HEK293 (cell line): Measurements from ENCODE around the gene SULT4A1.

ENCODE experiments used
- CTCF ChIA-PET: fragments of 350-600 bp; formaldehyde crosslinking; extraction: SDS; loops from one replicate; lab custom pipeline; 2021; ENCODE audit warnings: antibody characterized with exemption; lab: Yijun Ruan, JAX
- POLR2A ChIA-PET: fragments of 300-600 bp; formaldehyde crosslinking; extraction: SDS; loops from one replicate; lab custom pipeline; 2020; ENCODE audit warnings: antibody characterized with exemption, inconsistent platforms; lab: Yijun Ruan, JAX
- H3K27ac ChIP-seq: fragments of 200-500 bp; sonication (Bioruptor generic); 2 replicates; pipeline ENCODE4 v1.5.1; 2014; ENCODE audit warnings: low read depth, low read length, control low read depth, inconsistent platforms; ENCODE audit errors: extremely low read depth
- H3K36me3 ChIP-seq, 2 experiments: fragments of 200-500 bp in 1 of 2; sonication (Bioruptor generic) in 1 of 2; 1 replicate in 1 of 2; 2 replicates in 1 of 2; pipeline ENCODE4 v1.5.1; 2014 to 2017; ENCODE audit warnings: inconsistent platforms in 2 of 2, low read length in 2 of 2; ENCODE audit not compliant: control insufficient read depth in 2 of 2, insufficient read depth in 1 of 2
- H3K4me1 ChIP-seq: fragments of 200-500 bp; sonication (Bioruptor generic); 2 replicates; pipeline ENCODE4 v1.5.1; 2014; ENCODE audit warnings: mild to moderate bottlenecking, low read length, inconsistent platforms; ENCODE audit not compliant: control insufficient read depth, insufficient read depth
- H3K4me3 ChIP-seq: 2 replicates; pipeline ENCODE4 v1.5.1; 2011; ENCODE audit warnings: low read depth, mild to moderate bottlenecking, control low read depth, low read length, moderate library complexity
- H3K9me3 ChIP-seq: fragments of 200-500 bp; sonication (Bioruptor generic); 2 replicates; pipeline ENCODE4 v1.5.1; 2014; ENCODE audit warnings: low read depth, low read length, inconsistent platforms; ENCODE audit not compliant: control insufficient read depth, insufficient read depth
- FEZF1 ChIP-seq: fragments of 450-650 bp; formaldehyde crosslinking; IDR thresholded peaks from 2 replicates; pipeline ENCODE4 v1.5.1; 2016; ENCODE audit warnings: missing biosample characterization, missing genetic modification characterization
- MZF1 ChIP-seq: fragments of 450-650 bp; formaldehyde crosslinking; IDR thresholded peaks from 2 replicates; pipeline ENCODE4 v1.5.1; 2017; ENCODE audit warnings: missing biosample characterization, missing genetic modification characterization, borderline replicate concordance
- ZBTB11 ChIP-seq: fragments of 450-650 bp; formaldehyde crosslinking; conservative IDR thresholded peaks from 2 replicates; pipeline ENCODE4 v1.5.1; 2016; ENCODE audit warnings: low read depth, missing biosample characterization, missing genetic modification characterization
- ZIC2 ChIP-seq: fragments of 450-650 bp; formaldehyde crosslinking; IDR thresholded peaks from 2 replicates; pipeline ENCODE4 v1.5.1; 2016; ENCODE audit warnings: missing biosample characterization, missing genetic modification characterization
- ZNF155 ChIP-seq: fragments of 450-650 bp; formaldehyde crosslinking; IDR thresholded peaks from 2 replicates; pipeline ENCODE4 v1.5.1; 2016; ENCODE audit warnings: missing biosample characterization, missing genetic modification characterization
- ZNF341 ChIP-seq: fragments of 450-650 bp; formaldehyde crosslinking; IDR thresholded peaks from 2 replicates; pipeline ENCODE4; 2016; ENCODE audit warnings: low read depth, missing biosample characterization, missing genetic modification characterization
- ZNF473 ChIP-seq: fragments of 450-650 bp; formaldehyde crosslinking; IDR thresholded peaks from 2 replicates; pipeline ENCODE4 v1.5.1; 2017; ENCODE audit warnings: missing biosample characterization, missing genetic modification characterization
- ZNF529 ChIP-seq: fragments of 450-650 bp; formaldehyde crosslinking; IDR thresholded peaks from 2 replicates; pipeline ENCODE4 v1.5.1; 2017; ENCODE audit warnings: missing genetic modification characterization, missing biosample characterization; ENCODE audit not compliant: insufficient replicate concordance
- ZNF549 ChIP-seq: fragments of 450-650 bp; IDR thresholded peaks from 2 replicates; pipeline ENCODE4 v1.5.1; 2018; ENCODE audit warnings: missing biosample characterization, missing genetic modification characterization, mild to moderate bottlenecking, inconsistent platforms, moderate library complexity
- ZNF555 ChIP-seq: fragments of 450-650 bp; formaldehyde crosslinking; conservative IDR thresholded peaks from 2 replicates; pipeline ENCODE4 v1.5.1; 2017; ENCODE audit warnings: missing biosample characterization, mild to moderate bottlenecking, missing genetic modification characterization, inconsistent platforms
- ZNF571 ChIP-seq: fragments of 450-650 bp; formaldehyde crosslinking; IDR thresholded peaks from 2 replicates; pipeline ENCODE4 v1.5.0; 2017; ENCODE audit warnings: missing biosample characterization, missing genetic modification characterization
- ZNF596 ChIP-seq: fragments of 450-650 bp; IDR thresholded peaks from 2 replicates; pipeline ENCODE4 v1.5.0; 2018; ENCODE audit warnings: missing biosample characterization, mild to moderate bottlenecking, missing genetic modification characterization, moderate library complexity
- ZNF629 ChIP-seq: fragments of 450-650 bp; formaldehyde crosslinking; IDR thresholded peaks from 2 replicates; pipeline ENCODE4 v1.5.1; 2017; ENCODE audit warnings: missing biosample characterization, missing genetic modification characterization
- ZSCAN23 ChIP-seq: fragments of 450-650 bp; formaldehyde crosslinking; IDR thresholded peaks from 2 replicates; pipeline ENCODE4 v1.5.1; 2016; ENCODE audit warnings: missing biosample characterization, missing genetic modification characterization
- TF ChIP-seq, protein P1 (sequence below): fragments of 450-650 bp; formaldehyde crosslinking; IDR thresholded peaks from 2 replicates; pipeline ENCODE4 v1.5.1; 2017; ENCODE audit warnings: missing biosample characterization, mild to moderate bottlenecking, missing genetic modification characterization, moderate library complexity
- TF ChIP-seq, protein P2 (sequence below): fragments of 450-650 bp; IDR thresholded peaks from 2 replicates; pipeline ENCODE4 v1.5.1; 2018; ENCODE audit warnings: missing biosample characterization, mild to moderate bottlenecking, missing genetic modification characterization
- TF ChIP-seq, protein P3 (sequence below): sonication (generic); formaldehyde crosslinking; IDR thresholded peaks from 2 replicates; pipeline ENCODE4 v1.8.1; 2022; ENCODE audit warnings: mild to moderate bottlenecking, moderate library complexity, missing genetic modification reagents
- TF ChIP-seq, protein P4 (sequence below): fragments of 450-650 bp; formaldehyde crosslinking; IDR thresholded peaks from 2 replicates; pipeline ENCODE4 v1.5.1; 2016; ENCODE audit warnings: missing biosample characterization, missing genetic modification characterization
- TF ChIP-seq, protein P5 (sequence below): fragments of 450-650 bp; formaldehyde crosslinking; IDR thresholded peaks from 2 replicates; pipeline ENCODE4 v1.5.1; 2016; ENCODE audit warnings: missing biosample characterization, missing genetic modification characterization

Gene SULT4A1

DNA sequence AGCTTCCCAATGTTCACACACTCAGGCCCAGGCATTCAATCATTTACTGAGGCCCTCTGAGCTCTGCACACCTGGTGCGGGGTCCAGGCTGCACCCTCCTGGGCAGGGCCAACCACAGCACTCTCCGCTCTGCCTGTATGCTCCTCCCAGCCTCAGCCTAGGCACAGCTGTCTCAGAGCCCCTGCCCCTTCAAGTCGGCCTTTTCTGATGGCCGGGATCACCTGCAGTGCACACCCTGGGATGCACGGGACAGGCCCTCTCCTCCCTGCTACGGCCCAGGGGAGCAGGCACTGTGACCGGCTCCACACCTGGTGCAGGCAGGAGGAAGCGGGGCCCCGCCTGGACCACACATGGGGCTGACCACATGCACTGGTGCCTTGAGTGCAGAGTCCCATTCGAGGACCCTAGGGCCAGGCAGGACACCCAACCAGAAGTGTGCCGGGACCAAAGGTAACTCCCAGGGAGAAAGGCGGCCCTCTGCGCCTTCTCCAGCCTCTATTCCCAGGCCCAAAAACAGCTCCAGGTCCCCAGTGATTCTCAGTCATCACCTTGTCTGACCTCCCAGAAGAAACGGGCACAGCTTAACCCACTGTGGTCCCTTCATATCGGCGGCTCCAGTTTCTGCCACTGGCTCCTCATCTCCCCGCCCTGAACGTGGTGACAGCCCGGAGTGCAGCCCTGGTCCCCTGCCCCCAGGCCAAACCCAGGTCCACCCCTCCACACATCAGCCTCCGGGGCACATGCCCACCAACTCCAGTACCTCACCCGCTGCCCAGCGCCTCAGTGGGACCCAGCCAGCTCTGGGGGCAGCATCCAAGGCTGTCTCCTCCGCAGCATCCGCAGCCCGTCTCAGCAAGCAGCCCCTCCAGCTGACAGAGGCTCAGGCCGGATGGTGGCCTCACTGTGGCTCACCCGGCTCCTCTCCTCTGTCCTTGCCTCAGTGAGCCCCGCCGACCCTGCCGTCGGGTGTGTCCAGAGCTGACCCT lies 17.5 kb downstream of the SULT4A1 start (continued):
- TF ChIP-seq FEZF1 (tag by site-specific recombination) (no peak), ZNF549 (tag by site-specific recombination) (no peak), ZNF629 (tag by site-specific recombination) (no peak), ZNF155 (tag by site-specific recombination) (no peak), ZNF555 (tag by site-specific recombination) (no peak), ZNF529 (tag by site-specific recombination) (no peak)

DNA sequence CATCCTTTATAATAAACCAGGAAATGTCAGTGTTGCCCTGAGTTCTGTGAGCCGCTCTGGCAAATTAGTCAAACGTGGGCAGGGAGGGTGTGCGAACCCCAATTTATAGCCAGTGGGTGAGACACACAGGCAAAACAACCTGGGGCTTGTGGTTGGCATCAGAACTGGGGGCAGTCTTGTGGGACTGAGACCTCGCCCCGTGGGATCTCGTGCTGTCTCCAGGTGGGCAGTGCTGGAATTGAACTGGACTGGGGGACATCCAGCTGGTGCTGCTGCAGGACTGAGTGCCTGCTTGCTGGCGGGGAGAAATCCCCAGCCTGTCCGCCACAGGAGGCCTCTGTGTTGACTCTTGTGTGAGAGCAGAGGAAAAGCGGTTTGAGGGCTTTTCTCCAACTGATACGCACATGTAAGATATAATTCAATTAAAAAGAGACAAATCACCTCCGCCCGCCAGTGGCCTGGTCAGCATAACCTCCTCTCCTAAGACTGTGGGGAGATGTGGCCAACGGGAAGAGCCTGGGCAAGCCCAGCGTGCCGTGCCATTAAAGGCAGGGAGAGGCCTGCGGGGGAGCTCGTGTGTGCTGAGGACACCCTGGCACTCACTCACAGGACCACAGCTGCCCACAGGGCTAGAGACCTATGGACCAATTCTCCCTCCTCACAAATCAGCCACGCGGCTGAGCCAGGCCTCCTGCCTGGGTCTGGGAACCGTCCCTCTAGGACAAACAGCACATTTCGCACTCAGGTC lies 18.4 kb downstream of the SULT4A1 start:
- Histone ChIP-seq H3K27ac (no peak overlapping the region), H3K9me3 (no peaks in the 10 kb centered on the region), H3K36me3 (peaks cover 0 to under 1% of the 10 kb centered on the region in 2 experiments; a peak in 1 of 3 replicates), H3K4me1 (no peaks in the 10 kb centered on the region), H3K4me3 (no peak overlapping the region)
- CTCF ChIA-PET = interaction anchor here (1.1 to 1.4 kb wide), 2 partner anchors 39 to 41 kb away, joined by 3 read pairs; no protein-coding TSS in a partner anchor
- peak; percentile 13; the same call in 1 of the 2 replicates for TF ChIP-seq ZIC2 (tag by site-specific recombination)
- no peak for TF ChIP-seq ZBTB11
- 0 out of 2 replicates have a peak, but pooled peaks have one; percentile 18 for TF ChIP-seq ZNF341 (tag by site-specific recombination)
- TF ChIP-seq, protein P1, sequence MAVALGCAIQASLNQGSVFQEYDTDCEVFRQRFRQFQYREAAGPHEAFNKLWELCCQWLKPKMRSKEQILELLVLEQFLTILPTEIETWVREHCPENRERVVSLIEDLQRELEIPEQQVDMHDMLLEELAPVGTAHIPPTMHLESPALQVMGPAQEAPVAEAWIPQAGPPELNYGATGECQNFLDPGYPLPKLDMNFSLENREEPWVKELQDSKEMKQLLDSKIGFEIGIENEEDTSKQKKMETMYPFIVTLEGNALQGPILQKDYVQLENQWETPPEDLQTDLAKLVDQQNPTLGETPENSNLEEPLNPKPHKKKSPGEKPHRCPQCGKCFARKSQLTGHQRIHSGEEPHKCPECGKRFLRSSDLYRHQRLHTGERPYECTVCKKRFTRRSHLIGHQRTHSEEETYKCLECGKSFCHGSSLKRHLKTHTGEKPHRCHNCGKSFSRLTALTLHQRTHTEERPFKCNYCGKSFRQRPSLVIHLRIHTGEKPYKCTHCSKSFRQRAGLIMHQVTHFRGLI = 0 out of 2 replicates have a peak, but pooled peaks have one; percentile 50
- POLR2A ChIA-PET = no interaction called here

DNA sequence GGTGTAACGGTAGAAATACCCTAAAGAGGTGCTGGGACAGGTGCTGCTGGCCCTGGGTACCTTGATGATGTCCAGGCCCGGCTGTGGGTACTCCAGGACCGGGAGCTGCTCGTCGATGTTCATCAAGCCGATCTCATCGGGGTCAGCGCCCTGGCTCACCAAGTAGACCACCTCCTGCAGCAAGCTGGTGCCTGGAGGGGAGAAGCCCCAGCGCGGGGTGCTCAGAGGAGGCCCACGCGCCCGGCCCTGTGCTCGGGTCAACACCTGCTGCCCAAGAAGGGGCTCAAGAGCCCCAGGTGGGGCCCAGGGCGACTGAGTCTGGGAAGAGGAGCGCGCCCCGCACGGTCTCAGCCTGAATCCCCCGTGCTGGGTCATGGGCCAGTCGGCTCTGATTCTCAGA lies 20.6 kb downstream of the SULT4A1 start:
- Histone ChIP-seq H3K4me1 (no peaks in the 10 kb centered on the region), H3K36me3 (peaks cover 0 to 23% of the 10 kb centered on the region in 2 experiments; a peak in 1 of 3 replicates), H3K27ac (no peak overlapping the region), H3K4me3 (no peak overlapping the region), H3K9me3 (no peaks in the 10 kb centered on the region)
- ChIA-PET CTCF (no interaction called here), POLR2A (interaction anchor here (1.0 kb wide), 1 partner anchor 30 kb away, joined by 3 read pairs; the partner anchor contains the start of gene EFCAB6)
- TF ChIP-seq, protein P2, sequence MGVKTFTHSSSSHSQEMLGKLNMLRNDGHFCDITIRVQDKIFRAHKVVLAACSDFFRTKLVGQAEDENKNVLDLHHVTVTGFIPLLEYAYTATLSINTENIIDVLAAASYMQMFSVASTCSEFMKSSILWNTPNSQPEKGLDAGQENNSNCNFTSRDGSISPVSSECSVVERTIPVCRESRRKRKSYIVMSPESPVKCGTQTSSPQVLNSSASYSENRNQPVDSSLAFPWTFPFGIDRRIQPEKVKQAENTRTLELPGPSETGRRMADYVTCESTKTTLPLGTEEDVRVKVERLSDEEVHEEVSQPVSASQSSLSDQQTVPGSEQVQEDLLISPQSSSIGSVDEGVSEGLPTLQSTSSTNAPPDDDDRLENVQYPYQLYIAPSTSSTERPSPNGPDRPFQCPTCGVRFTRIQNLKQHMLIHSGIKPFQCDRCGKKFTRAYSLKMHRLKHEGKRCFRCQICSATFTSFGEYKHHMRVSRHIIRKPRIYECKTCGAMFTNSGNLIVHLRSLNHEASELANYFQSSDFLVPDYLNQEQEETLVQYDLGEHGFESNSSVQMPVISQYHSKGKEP = no peak
- no peak for TF ChIP-seq ZSCAN23 (tag by site-specific recombination)
- no peak for TF ChIP-seq ZNF571 (tag by site-specific recombination)
- no peak for TF ChIP-seq FEZF1 (tag by site-specific recombination)
- TF ChIP-seq ZNF473 (tag by site-specific recombination) = no peak
- TF ChIP-seq MZF1 = no peak
- TF ChIP-seq, protein P3, sequence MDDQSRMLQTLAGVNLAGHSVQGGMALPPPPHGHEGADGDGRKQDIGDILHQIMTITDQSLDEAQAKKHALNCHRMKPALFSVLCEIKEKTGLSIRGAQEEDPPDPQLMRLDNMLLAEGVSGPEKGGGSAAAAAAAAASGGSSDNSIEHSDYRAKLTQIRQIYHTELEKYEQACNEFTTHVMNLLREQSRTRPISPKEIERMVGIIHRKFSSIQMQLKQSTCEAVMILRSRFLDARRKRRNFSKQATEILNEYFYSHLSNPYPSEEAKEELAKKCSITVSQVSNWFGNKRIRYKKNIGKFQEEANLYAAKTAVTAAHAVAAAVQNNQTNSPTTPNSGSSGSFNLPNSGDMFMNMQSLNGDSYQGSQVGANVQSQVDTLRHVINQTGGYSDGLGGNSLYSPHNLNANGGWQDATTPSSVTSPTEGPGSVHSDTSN (CRISPR knock-in tag) = no peak
- no peak for TF ChIP-seq ZNF596 (tag by site-specific recombination)
- TF ChIP-seq, protein P4, sequence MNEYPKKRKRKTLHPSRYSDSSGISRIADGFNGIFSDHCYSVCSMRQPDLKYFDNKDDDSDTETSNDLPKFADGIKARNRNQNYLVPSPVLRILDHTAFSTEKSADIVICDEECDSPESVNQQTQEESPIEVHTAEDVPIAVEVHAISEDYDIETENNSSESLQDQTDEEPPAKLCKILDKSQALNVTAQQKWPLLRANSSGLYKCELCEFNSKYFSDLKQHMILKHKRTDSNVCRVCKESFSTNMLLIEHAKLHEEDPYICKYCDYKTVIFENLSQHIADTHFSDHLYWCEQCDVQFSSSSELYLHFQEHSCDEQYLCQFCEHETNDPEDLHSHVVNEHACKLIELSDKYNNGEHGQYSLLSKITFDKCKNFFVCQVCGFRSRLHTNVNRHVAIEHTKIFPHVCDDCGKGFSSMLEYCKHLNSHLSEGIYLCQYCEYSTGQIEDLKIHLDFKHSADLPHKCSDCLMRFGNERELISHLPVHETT (tag by site-specific recombination) = no peak
- TF ChIP-seq, protein P5, sequence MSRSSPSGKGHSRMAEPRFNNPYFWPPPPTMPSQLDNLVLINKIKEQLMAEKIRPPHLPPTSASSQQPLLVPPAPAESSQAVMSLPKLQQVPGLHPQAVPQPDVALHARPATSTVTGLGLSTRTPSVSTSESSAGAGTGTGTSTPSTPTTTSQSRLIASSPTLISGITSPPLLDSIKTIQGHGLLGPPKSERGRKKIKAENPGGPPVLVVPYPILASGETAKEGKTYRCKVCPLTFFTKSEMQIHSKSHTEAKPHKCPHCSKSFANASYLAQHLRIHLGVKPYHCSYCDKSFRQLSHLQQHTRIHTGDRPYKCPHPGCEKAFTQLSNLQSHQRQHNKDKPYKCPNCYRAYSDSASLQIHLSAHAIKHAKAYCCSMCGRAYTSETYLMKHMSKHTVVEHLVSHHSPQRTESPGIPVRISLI (tag by site-specific recombination) = no peak
